GM19351 (cell line): ENCODE results near the gene CIB1.
A peak's percentile ranks its signal among the peaks of the same experiment; 100 is the strongest.

Source experiments
- ATAC-seq: cut with Tn5 transposase; IDR thresholded peaks from one replicate; pipeline ENCODE4 v1.9.1; 2021; ENCODE audit warnings: mild to moderate bottlenecking, moderate library complexity; ENCODE audit not compliant: unreplicated experiment

The CIB1 gene

GRCh38 chr15:90241343-90242192, 7.8 kb upstream of the CIB1 start:
- ATAC-seq, result no peak

- ATAC-seq, result no peak
Measured at GRCh38 chr15:90240856-90241255, 7.1 kb upstream of the CIB1 start.

- ATAC-seq, result no peak
Measured at GRCh38 chr15:90239371-90239770, 5.6 kb upstream of the CIB1 start.

DNA sequence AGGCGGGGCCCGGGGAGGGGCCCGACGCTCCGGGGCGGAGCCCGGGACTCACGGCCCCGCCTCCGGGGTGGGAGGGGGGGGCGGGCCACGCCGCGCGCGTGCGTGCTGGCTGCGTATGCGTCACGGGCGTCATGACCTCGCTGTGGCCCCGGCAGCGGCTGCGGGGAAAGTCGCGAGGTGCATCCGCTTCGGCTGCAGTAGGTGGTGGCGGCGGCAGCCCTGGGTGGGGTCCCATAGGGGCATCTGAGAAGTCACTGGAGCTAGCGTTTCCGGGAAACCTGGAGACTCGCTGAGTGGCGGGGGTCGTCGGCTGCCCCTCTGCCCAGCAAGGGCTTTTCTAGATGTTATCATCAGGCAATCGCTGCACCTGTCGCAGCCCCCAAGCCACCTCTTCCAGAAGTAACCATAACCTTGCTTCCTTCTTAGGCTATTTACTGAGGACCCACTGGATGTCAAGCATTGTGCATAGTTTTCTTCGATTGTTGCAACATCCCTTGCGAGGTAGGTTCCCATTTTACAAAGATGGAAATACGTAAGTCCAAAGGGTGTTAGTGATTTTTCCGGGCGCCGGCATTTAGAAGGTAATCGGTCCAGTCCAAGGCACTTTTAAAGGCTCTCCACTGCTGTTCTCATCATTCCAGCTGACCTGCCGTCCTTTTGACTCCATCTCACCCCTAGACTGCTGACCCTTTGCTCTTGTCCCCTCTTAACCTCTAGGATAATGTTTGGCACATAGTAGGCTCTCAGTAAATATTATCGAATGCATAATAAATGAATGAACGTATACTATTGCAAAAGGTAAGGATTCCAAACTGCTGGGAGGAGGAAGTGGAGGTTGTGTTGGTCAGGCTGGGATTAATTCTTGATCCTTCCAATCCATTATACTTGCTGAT, 601 bp upstream of the CIB1 start, which contains the start of gene GDPGP1:
Gene GDPGP1, plus strand, starts transcription at position 114 of the 893 bp plus-strand sequence. CDS start 6,700 bp downstream, outside the sequence.
- peak; percentile 53 for ATAC-seq

DNA sequence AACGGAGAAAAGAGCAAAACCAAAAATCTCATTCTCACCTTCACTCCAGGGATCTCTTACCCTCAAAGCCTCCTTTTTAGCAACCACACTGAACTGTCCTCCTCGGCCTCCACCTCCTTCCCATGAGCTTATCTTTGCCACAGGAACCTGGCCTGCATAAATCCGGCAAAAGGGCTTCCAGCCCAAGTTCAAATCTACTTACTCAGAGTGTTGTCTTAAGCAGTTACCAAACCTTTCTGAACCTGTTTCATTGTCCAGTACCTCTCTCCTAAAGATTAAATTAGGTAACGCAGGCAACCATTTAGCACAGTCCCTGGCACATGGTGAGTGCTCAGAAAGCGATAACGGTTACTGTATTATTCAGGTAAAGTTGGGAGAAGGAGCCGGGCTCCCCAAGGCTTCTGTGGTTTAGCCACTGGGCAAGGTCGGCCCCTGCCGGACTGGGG, 777 bp downstream of the CIB1 start:
- ATAC-seq, result no peak

- ATAC-seq, result no peak
Measured at GRCh38 chr15:90232196-90232595, 1.5 kb downstream of the CIB1 start.

- ATAC-seq, result peak; percentile 38
Measured at GRCh38 chr15:90231028-90232017, 2.4 kb downstream of the CIB1 start.

GRCh38 chr15:90230610-90231009, 3.1 kb downstream of the CIB1 start:
- no peak for ATAC-seq

GRCh38 chr15:90230071-90230494, 3.7 kb downstream of the CIB1 start:
- no peak for ATAC-seq

DNA sequence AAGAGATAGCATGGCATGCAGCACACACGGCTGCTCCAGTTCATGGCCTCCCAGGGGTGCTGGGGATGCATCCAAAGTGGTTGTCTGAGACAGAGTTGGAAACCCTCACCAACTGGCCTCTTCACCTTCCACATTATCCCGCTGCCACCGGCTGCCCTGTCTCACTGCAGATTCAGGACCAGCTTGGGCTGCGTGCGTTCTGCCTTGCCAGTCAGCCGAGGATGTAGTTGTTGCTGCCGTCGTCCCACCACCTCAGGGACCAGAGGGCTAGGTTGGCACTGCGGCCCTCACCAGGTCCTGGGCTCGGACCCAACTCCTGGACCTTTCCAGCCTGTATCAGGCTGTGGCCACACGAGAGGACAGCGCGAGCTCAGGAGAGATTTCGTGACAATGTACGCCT, 4.8 kb downstream of the CIB1 start:
- ATAC-seq, result no peak

DNA sequence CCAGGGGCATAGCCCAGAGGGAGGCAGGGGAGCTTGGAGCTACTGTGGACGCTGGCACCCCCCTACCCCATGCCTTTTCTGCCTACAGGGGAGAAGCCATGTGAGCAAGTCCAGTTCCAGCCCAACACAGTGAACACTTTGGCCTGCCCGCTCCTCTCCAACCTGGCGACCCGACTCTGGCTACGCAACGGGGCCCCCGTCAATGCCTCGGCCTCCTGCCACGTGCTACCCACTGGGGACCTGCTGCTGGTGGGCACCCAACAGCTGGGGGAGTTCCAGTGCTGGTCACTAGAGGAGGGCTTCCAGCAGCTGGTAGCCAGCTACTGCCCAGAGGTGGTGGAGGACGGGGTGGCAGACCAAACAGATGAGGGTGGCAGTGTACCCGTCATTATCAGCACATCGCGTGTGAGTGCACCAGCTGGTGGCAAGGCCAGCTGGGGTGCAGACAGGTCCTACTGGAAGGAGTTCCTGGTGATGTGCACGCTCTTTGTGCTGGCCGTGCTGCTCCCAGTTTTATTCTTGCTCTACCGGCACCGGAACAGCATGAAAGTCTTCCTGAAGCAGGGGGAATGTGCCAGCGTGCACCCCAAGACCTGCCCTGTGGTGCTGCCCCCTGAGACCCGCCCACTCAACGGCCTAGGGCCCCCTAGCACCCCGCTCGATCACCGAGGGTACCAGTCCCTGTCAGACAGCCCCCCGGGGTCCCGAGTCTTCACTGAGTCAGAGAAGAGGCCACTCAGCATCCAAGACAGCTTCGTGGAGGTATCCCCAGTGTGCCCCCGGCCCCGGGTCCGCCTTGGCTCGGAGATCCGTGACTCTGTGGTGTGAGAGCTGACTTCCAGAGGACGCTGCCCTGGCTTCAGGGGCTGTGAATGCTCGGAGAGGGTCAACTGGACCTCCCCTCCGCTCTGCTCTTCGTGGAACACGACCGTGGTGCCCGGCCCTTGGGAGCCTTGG, 5.6 kb downstream of the CIB1 start:
- no peak for ATAC-seq

- ATAC-seq, result no peak
Measured at GRCh38 chr15:90227336-90227735, 6.4 kb downstream of the CIB1 start.

DNA sequence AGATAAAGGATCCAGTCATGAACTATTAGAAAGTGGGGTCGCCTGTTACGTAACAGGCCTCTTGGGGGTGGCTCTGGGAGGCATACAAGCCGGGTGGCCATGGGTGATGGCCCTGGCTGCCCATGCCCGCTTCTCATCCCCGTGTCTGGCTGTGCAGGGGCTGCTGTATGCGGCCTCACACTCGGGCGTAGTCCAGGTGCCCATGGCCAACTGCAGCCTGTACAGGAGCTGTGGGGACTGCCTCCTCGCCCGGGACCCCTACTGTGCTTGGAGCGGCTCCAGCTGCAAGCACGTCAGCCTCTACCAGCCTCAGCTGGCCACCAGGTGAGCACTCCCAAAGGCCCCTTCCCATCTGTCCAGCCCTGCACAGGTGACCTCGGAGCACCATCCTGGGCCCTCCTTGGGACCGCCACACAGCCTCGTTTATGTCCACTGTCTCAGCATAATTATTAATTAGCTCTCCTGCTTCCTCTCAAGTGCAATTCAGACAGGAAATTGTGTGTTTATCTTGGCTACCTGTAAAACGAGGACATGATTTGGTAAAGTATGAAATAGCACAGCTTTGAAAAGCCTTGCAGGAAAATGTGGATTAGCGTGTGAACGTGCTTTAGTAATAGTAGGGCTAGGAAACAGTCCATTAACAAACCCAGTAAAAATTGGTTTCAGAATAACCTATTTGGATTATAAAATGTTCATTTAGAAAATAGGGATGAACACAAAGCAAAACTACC, 8.1 kb downstream of the CIB1 start:
- no peak for ATAC-seq

- ATAC-seq, result no peak
Measured at GRCh38 chr15:90225047-90225446, 8.7 kb downstream of the CIB1 start.

- no peak for ATAC-seq
Measured at GRCh38 chr15:90223441-90224165, 10.1 kb downstream of the CIB1 start.

DNA sequence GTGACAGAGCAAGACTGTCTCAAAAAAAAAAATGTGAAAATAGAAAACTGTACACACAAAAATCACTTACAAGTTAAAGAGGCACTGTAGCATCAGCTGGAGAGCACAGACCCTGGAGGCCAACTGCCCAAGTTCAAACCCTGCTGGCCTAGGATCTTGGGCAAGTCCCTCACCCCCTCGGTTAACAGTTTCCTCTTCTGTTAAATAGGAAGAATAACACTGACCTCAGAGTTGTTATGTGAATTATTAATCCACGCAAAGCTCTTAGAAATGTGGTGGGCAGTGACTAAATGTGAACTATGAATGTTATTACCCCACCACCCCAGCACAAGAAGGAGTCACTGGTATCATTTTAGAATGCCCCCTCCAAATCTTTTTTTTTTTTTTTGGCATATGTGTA, 11.2 kb downstream of the CIB1 start:
- no peak for ATAC-seq

DNA sequence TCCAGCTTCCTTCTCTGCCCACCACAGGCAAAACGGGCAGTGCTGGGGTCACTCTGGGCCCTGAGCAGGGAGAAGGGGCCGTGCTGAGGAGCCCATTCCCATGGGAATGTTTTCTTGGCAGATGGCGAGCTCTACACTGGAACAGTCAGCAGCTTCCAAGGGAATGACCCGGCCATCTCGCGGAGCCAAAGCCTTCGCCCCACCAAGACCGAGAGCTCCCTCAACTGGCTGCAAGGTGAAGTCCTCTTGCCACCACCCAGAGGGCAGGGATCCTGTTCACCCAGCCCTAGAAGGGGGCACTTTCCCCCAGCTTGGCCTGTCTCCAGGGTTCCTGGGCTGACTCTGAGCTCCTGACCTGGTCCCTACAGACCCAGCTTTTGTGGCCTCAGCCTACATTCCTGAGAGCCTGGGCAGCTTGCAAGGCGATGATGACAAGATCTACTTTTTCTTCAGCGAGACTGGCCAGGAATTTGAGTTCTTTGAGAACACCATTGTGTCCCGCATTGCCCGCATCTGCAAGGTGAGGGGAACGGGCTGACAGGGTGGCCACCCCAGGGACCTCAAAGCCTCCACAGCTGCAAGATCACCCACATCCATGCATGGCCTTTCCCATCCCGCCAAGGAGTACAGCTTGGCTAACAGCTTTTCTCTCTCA, 12.4 kb downstream of the CIB1 start:
- no peak for ATAC-seq
